Inflammatory macrophage treated with lipopolysaccharide for 4 hours (primary cell): ENCODE data around the gene PXDN.

Experiments used
- DNase-seq: peaks from one replicate; pipeline ENCODE4 v3.0.0-alpha.2; 2020

PXDN gene

GRCh38 chr2:1659951-1660565 lies 84.3 kb downstream of the PXDN start:
- DNase-seq: no peak

- no peak for DNase-seq
Observed at GRCh38 chr2:1658394-1659151, 85.7 kb downstream of the PXDN start.

DNA sequence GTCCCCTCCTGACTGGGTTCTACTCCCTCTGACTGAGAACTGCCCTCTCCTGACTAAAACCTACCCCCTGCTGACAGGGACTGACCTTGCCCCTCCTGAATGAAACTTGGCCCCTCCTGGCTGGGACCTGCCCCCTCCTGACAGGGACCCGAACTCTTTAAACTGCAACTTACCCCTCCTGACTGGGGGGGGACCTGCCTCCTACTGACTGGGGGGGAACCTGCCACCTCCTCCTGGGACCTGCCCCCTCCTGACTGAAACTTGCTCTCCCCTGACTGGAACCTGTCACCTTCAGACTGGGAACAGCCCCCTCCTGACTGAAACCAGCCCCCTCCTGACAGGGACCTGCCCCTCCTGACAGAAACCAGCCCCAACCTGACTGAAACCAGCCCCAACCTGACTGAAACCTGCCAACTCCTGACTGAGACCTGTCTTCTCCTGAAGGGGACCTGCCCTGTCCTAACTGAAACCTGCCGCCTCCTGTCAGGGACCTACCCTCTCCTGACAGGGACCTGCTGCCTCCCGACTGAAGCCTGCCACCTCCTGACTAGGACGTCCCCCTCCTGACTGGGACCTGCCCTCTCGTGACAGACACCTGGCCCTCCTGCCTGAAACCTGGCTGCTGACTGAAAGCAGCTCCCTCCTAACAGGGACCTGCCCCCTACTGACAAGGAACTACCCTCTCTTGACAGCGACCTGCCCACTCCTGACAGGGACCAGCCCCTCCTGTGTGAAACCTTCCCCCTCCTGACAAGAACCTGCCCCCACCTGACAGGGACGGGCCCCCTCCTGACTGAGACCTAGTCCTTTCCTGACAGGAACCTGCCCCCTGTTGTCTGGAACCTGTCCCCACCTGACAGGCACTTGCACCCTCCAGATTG lies 87.1 kb downstream of the PXDN start:
- no peak for DNase-seq

DNA sequence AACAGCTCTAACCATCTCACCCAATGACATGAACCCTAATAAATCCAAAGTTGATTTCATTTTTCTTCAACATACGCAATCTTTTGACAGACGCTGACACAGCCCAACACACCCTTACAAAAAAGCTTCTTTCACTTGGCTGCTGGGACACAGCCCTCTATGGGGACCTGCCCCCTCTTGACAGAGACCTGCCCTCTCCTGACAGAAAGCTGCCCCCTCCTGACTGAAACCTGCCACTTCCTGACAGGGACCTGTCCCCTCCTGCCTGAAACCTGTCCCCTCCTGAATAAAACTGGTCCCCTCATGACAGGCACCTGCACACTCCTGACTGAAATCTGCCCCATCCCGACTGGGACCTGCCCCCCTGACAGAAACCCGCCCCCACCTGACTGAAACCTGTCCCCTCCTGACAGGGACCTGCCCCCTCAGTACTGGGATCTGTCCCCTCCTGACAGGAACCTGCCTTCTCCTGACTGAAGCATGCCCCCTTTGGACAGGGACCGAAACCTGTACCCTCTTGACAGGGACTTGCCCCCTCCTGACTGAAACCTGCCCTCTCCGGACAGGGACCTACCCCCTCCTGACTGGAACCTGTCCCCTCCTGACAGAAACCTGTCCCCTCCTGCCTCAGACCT lies 87.9 kb downstream of the PXDN start:
- DNase-seq: no peak

- DNase-seq: no peak
Observed at GRCh38 chr2:1655461-1655860, 88.9 kb downstream of the PXDN start.

- no peak for DNase-seq
Observed at GRCh38 chr2:1654696-1655374, 89.5 kb downstream of the PXDN start.

GRCh38 chr2:1653956-1654695 lies 90.2 kb downstream of the PXDN start:
- DNase-seq: no peak

DNA sequence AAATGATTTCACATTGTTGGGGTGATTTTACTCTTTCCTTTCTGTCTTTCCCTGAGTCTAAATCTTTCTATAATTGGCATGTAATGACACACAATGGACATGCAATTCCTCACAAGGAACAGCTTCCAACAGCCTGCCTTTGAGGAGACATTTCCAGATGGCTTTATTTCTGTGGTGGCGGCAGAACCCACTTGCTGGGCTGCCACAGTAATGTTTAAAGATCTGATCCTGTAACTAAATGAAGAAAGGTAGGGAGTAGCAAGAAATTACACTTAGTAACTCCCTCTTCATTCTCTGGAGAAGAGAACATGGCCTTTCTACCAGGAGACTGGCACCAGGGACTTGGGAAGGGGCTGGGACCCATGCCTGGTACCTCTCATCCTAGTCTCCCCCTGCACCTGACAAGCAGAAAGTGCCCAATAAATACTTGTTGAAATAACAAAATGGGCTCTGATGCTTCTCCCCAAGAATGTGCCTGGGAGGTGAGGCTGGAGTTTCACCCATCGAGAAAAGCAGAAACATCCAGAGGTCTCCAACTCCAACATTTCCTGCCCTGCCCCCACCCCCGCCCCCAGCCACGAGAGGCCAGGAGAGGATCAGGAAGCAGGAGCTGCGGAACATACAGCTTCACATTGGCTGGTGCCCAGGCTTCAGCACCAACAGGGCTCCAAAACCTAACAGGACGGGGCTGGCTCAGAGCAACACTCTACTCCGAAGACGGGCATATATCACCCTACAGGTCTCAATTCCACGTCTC lies 92.1 kb downstream of the PXDN start:
- DNase-seq: no peak

- DNase-seq: no peak
Observed at GRCh38 chr2:1651121-1652033, 92.9 kb downstream of the PXDN start.

- DNase-seq: no peak
Observed at GRCh38 chr2:1650085-1650872, 94.0 kb downstream of the PXDN start.

DNA sequence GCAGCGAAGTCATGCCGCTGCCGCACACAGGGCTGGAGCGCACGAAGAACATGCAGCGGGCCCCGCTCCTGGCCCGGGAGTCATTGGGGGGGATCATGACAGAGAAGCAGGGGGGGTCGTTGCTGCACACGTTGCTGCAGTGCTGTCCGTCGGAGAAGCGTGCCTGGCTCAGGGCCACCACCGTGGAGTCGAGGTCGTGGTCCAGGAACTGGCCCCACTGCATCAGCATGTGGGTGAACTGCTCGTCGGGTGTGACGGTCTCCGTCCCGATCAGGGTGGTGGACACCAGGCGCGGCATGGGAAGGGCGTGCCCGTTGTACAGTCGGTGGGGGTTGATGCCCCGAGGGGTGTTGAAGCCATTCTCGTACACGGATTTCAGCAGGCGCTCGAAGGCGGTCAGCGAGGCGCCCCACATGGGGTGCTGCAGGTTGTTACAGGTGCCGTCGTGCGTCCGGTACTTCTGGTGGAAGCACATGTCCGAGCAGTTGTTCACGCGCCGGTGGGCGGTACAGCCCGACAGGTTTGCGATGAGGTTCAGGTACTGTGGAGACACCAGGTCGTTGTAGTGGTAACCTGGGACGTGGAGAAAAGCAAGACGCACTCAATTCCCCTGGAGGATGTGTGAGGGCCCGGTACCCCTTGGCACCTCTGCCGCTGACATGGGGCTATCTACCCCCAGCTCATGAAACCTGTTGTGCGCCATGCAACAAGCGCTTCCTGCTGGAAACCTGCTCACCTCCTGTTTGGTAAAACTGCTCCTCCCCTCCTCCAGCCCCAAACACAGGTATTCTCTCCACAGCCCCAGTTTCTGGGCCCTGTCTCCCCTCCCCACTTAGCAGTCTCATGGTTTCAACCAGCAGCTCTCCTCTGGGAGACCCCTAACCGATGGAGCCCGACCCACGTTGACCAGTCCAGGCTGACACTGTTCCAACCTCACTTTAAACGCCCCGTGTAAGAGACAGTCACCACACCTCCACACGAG lies 94.9 kb downstream of the PXDN start:
- DNase-seq: no peak

GRCh38 chr2:1648241-1649102 lies 95.8 kb downstream of the PXDN start:
- DNase-seq: no peak

GRCh38 chr2:1647417-1648240 lies 96.7 kb downstream of the PXDN start:
- DNase-seq: no peak

DNA sequence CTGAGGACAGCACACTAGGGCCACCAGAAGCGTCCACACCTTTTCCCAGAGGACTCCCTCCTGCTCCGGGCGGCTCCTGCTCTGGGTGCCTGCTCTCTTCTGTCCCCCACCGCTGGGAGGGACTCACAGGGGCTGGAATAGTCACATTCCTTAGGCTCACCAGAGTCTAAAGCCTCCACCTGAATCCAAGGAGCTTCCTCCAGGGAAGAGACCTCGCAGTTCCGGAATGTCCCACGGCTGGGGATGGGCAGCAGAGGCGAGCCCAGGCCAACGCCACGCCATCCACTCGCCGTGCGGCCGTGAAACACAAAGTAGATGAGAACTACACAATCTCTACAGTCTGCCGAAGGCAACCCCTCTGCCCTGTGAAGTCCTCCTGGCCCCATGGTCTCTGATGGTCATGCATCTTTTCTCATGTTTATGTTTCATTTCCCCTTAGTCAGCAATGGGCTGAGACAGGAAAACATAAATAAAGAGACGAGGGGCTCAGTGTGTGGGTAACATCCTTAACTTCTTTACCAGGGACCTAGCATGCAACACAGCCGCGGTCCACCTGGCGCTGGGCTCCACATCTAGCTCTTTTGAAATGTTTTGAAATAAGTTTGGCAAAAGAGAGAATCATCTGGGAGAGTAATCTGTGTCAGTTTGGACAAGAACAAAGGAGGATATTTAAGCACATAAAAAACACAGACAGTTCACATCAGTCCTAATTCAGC lies 98.4 kb downstream of the PXDN start:
- no peak for DNase-seq

DNA sequence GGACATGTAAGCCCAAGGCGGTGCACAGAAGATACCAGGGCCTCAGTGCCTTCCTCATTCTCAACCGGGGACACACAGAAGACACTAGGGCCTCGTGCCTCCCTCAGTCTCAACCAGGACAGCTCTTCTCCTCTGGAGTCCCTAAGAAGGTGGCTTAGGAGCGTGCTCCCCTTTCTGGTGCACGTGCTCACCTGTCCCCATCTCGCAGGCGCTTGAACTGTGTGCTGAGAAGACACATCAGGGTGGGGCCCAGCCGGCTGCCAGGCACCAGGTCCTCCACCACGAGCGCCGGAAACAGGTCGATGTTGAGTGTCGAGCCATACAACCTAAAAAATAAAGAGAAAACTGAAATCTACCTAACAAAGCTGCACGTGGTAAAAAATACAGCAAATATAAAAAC lies 99.9 kb downstream of the PXDN start:
- no peak for DNase-seq
